IMR-90 (cell line): ENCODE data around the gene VAV3. TPM values are rescaled to one million over a fixed set of nuclear protein-coding genes. Genes with fewer than 3 reads are reported as not detected.

Experiments used
- ATAC-seq: fragments of 200-7000 bp; cut with Tn5 transposase; 2 replicates; pipeline ENCODE4 v1.9.1; 2020; ENCODE audit warnings: low read depth, mild to moderate bottlenecking, moderate library complexity
- BruUV-seq: library from RNA; stranded (reverse); fragments of 400-500 nt; replicated peaks from 2 replicates; lab custom pipeline; 2021; lab: Mats Ljungman, UMichigan
- CTCF ChIA-PET: fragments of 300-600 bp; formaldehyde crosslinking; extraction: SDS; loops from one replicate; lab custom pipeline; 2021; ENCODE audit warnings: antibody characterized with exemption; lab: Yijun Ruan, JAX
- POLR2A ChIA-PET: fragments of 300-600 bp; sonication (Branson Sonifier 250); formaldehyde crosslinking; loops from one replicate; lab custom pipeline; 2022; ENCODE audit warnings: antibody characterized with exemption; ENCODE audit not compliant: unreplicated experiment; lab: Charles Lee
- DNase-seq: peaks from one replicate; pipeline ENCODE4 v3.0.0; 2013
- H2AFZ ChIP-seq: replicated peaks from 2 replicates; pipeline ENCODE3; 2013; ENCODE audit warnings: low read length, mild to moderate bottlenecking; ENCODE audit not compliant: poor library complexity
- H2AK5ac ChIP-seq: 2 replicates; pipeline ENCODE4 v1.6.1; 2013; ENCODE audit warnings: low read depth, low read length, inconsistent platforms
- H2AK9ac ChIP-seq: replicated peaks from 2 replicates; pipeline ENCODE3; 2013; ENCODE audit warnings: mild to moderate bottlenecking, low read depth, low read length, moderate library complexity; ENCODE audit not compliant: poor library complexity
- H2BK120ac ChIP-seq: 2 replicates; pipeline ENCODE4 v1.6.1; 2013; ENCODE audit warnings: low read depth, low read length, inconsistent platforms
- H2BK15ac ChIP-seq: 3 replicates; pipeline ENCODE4 v1.6.1; 2013; ENCODE audit warnings: low read depth, low read length, inconsistent platforms
- H2BK20ac ChIP-seq: 2 replicates; pipeline ENCODE4 v1.6.1; 2013; ENCODE audit warnings: low read depth, mild to moderate bottlenecking, inconsistent platforms, low read length, moderate library complexity
- H2BK5ac ChIP-seq: 2 replicates; pipeline ENCODE4 v1.6.1; 2013; ENCODE audit warnings: mild to moderate bottlenecking, low read depth, low read length, inconsistent platforms; ENCODE audit not compliant: poor library complexity, severe bottlenecking
- H3K14ac ChIP-seq: replicated peaks from 2 replicates; pipeline ENCODE4 v1.6.1; 2013; ENCODE audit warnings: low read depth, low read length, inconsistent platforms
- H3K18ac ChIP-seq: 2 replicates; pipeline ENCODE4 v1.6.1; 2013; ENCODE audit warnings: low read depth, low read length, control low read depth
- H3K23ac ChIP-seq: 2 replicates; pipeline ENCODE4 v1.6.1; 2013; ENCODE audit warnings: low read depth, low read length, inconsistent platforms
- H3K27ac ChIP-seq: 2 replicates; pipeline ENCODE4 v1.5.1; 2013; ENCODE audit warnings: mild to moderate bottlenecking, control low read depth, low read length; ENCODE audit not compliant: insufficient read depth
- H3K27me3 ChIP-seq: 2 replicates; pipeline ENCODE4 v1.6.1; 2013; ENCODE audit warnings: low read length; ENCODE audit not compliant: control insufficient read depth, insufficient read depth
- H3K36me3 ChIP-seq: 2 replicates; pipeline ENCODE4 v1.6.1; 2013; ENCODE audit warnings: low read length, mixed read lengths; ENCODE audit not compliant: control insufficient read depth, insufficient read depth
- H3K4ac ChIP-seq: 2 replicates; pipeline ENCODE4 v1.6.1; 2013; ENCODE audit warnings: low read depth, low read length, inconsistent platforms
- H3K4me1 ChIP-seq: 2 replicates; pipeline ENCODE4 v1.6.1; 2013; ENCODE audit warnings: low read length, mixed read lengths; ENCODE audit not compliant: control insufficient read depth, insufficient read depth
- H3K4me2 ChIP-seq: 2 replicates; pipeline ENCODE4 v1.6.1; 2013; ENCODE audit warnings: low read depth, mild to moderate bottlenecking, control low read depth, low read length, moderate library complexity
- H3K4me3 ChIP-seq: 2 replicates; pipeline ENCODE4 v1.5.1; 2013; ENCODE audit warnings: low read depth, mild to moderate bottlenecking, control low read depth, low read length, moderate library complexity; ENCODE audit not compliant: insufficient read depth
- H3K56ac ChIP-seq: 2 replicates; pipeline ENCODE4 v1.6.1; 2013; ENCODE audit warnings: low read length, inconsistent platforms; ENCODE audit not compliant: insufficient read depth; ENCODE audit errors: extremely low read depth
- H3K79me1 ChIP-seq, 2 experiments: 2 replicates each; pipeline ENCODE4 v1.6.1; 2013; ENCODE audit warnings: low read length in 2 of 2, inconsistent platforms in 1 of 2, low read depth in 1 of 2
- H3K9ac ChIP-seq: 2 replicates; pipeline ENCODE4 v1.6.1; 2013; ENCODE audit warnings: low read depth, low read length, control low read depth
- H3K9me1 ChIP-seq: 2 replicates; pipeline ENCODE4 v1.6.1; 2013; ENCODE audit warnings: low read length, inconsistent platforms; ENCODE audit not compliant: insufficient read depth
- H3K9me3 ChIP-seq: 2 replicates; pipeline ENCODE4 v1.6.1; 2013; ENCODE audit warnings: low read length; ENCODE audit not compliant: control insufficient read depth, insufficient read depth
- H4K20me1 ChIP-seq: 2 replicates; pipeline ENCODE4 v1.6.1; 2013; ENCODE audit warnings: low read length, inconsistent platforms; ENCODE audit not compliant: insufficient read depth
- H4K5ac ChIP-seq: 2 replicates; pipeline ENCODE4 v1.6.1; 2013; ENCODE audit warnings: mild to moderate bottlenecking, low read depth, low read length, control low read depth
- H4K8ac ChIP-seq, 2 experiments: 2 replicates each; pipeline ENCODE4 v1.6.1; 2013; ENCODE audit warnings: low read depth in 2 of 2, low read length in 2 of 2, control low read depth in 1 of 2, inconsistent platforms in 1 of 2
- H4K91ac ChIP-seq: 2 replicates; pipeline ENCODE4 v1.6.1; 2013; ENCODE audit warnings: low read depth, low read length, inconsistent platforms; ENCODE audit not compliant: insufficient read depth
- CEBPB ChIP-seq: IDR thresholded peaks from 2 replicates; pipeline ENCODE4 v1.6.1; 2012; ENCODE audit warnings: low read depth, low read length, improper control_type of control experiment
- CTCF ChIP-seq: conservative IDR thresholded peaks from 2 replicates; pipeline ENCODE4 v1.5.1; 2012; ENCODE audit warnings: mild to moderate bottlenecking, low read depth, low read length, improper control_type of control experiment
- MAZ ChIP-seq: IDR thresholded peaks from 2 replicates; pipeline ENCODE4 v1.6.1; 2012; ENCODE audit warnings: low read depth, mild to moderate bottlenecking, low read length, improper control_type of control experiment, moderate library complexity, borderline replicate concordance
- WGBS, 2 experiments: methylation state at CpG; one replicate each; pipeline versions ENCODE4 v1.1.5 to v1.1.7; 2013; ENCODE audit warnings: missing lambda C conversion rate in 2 of 2; ENCODE audit not compliant: insufficient read length in 1 of 2; ENCODE audit errors: extremely low coverage in 2 of 2; 5-methylcytosine and 5-hydroxymethylcytosine counted together
- dilution Hi-C: fragments of 300-500 bp; cut with HindIII; formaldehyde crosslinking; loops from one replicate; pipeline ENCODE4 v1.14.3; 2018; ENCODE audit warnings: low sequenced_read_pairs; ENCODE audit not compliant: unreplicated experiment
- in situ Hi-C: fragments of 300-500 bp; cut with MboI; formaldehyde crosslinking; loops from 3 replicates; pipeline ENCODE4 v1.14.3; 2019; ENCODE audit warnings: low sequenced_read_pairs, inconsistent platforms, mixed read lengths
- intact Hi-C: fragments of 100-400 bp; cut with micrococcal nuclease; formaldehyde crosslinking; loops from 2 replicates; pipeline ENCODE4 v1.10.0; 2022
- polyA plus RNA-seq, 3 experiments: library from polyadenylated mRNA; depleted of rRNA; stranded (reverse); fragments of >200 nt; gene quantifications; 2 replicates each; pipeline ENCODE4 v1.2.3, GENCODE V29; 2012; ENCODE audit warnings: low replicate concordance in 1 of 3
- total RNA-seq: library from RNA; depleted of rRNA; stranded (reverse); fragments of >200 nt; gene quantifications from 2 replicates; pipeline ENCODE4 v1.2.3, GENCODE V29; 2012

VAV3 gene
- total and polyA plus RNA-seq, 2 of the 4 experiments (the other 2 are of a cell fraction), result 0.12 to 0.18 TPM

DNA sequence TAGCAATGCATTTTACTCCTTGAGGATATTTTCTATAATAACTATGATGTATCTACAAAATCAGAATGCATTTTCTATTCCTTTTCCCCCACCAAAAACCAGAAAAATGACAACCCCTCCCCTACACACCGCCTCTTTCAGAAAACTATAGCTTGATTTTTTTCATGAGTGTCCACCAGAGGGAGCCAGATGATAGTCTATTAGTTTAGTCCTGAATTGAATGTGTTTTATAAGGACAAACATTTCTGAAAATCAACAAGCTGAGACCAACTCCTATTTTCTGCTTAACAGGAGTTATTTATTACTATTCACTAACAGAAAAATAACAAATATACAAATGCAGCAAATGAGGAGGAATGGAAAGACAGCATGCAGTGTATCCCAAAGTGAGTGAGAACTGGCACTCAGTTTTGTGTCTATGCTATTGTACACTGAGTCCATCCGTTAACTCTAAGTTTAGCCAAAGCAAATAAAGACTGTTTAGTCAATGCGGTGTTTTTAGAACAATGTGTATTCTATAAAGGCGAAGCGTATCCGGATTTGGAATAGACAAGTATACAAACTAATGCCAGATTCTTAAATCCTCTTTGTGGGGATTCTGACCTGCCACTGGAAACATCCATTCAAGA is 182.6 kb downstream of the VAV3 start (continued):
- peak; percentile 68 for TF ChIP-seq CTCF

DNA sequence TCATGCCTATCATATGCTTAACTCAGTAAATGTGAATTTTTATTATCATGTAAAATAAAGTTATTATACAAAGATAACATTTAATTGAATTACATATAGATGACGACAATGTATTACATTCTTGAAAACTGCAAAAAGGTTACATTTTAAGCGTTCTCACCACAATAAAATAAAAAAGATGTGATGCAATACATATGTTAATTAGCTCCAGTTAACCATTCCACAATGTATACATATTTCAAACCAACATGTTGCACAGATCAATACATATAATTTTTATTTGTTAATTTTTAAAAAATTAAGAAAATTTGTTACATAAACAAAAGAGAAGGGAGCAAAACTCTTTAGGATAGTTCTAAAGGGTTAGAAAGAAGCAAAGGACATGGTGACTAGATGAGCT is 183.7 kb downstream of the VAV3 start:
- no TSS peak for BruUV-seq
- no CpG with 5 or more reads among the region's 2 CpGs for WGBS, 2 experiments
- no peak overlapping the region for H3K56ac ChIP-seq

More for the DNA sequence above, 183.7 kb downstream of the VAV3 start:
- no peaks in the 10 kb centered on the region for H3K4me1 ChIP-seq
- no peaks in the 10 kb centered on the region for H4K20me1 ChIP-seq
- in situ Hi-C loops, result no loop called here
- no peaks in the 10 kb centered on the region for H3K36me3 ChIP-seq
- H2BK120ac ChIP-seq, result no peak overlapping the region
- dilution Hi-C loops, result no loop called here
- H2BK20ac ChIP-seq, result no peak overlapping the region
- no peak overlapping the region for H2AK9ac ChIP-seq
- H3K4me3 ChIP-seq, result no peak overlapping the region
- H3K23ac ChIP-seq, result no peak overlapping the region
- no peak overlapping the region for H2AK5ac ChIP-seq
- H4K5ac ChIP-seq, result no peak overlapping the region
- H3K27ac ChIP-seq, result no peak overlapping the region
- H4K8ac ChIP-seq, result no peak overlapping the region
- no peaks in the 10 kb centered on the region for H3K27me3 ChIP-seq
- H3K9me1 ChIP-seq, result no peaks in the 10 kb centered on the region
- intact Hi-C loops, result loop anchor here (10.0 kb wide), 3 partner anchors 424 to 854 kb away; partner anchors contain the start of gene SLC25A24
- H2BK5ac ChIP-seq, result no peak overlapping the region
- ChIA-PET POLR2A (no interaction called here), CTCF (interaction anchor here (0.8 to 5.8 kb wide), 4 partner anchors 70 to 348 kb away, joined by 3 to 92 read pairs (median 4); no protein-coding TSS in a partner anchor)
- H3K79me1 ChIP-seq, result no peaks in the 10 kb centered on the region
- no peak overlapping the region for H2AFZ ChIP-seq
- no peak for TF ChIP-seq MAZ
- 0 out of 2 replicates have a peak, but pooled peaks have one; percentile 23 for TF ChIP-seq CEBPB
- H4K91ac ChIP-seq, result no peak overlapping the region
- no peak overlapping the region for H3K18ac ChIP-seq
- H3K4me2 ChIP-seq, result no peak overlapping the region
- H3K4ac ChIP-seq, result no peak overlapping the region
- ATAC-seq (no peak), DNase-seq (no peak)
- no peaks in the 10 kb centered on the region for H3K9me3 ChIP-seq
- no peak overlapping the region for H3K14ac ChIP-seq
- no peak overlapping the region for H3K9ac ChIP-seq
- H2BK15ac ChIP-seq, result no peak overlapping the region
